Measurements from ENCODE around the gene JMJD6. TPM values are rescaled to one million over a fixed set of nuclear protein-coding genes. Genes with fewer than 3 reads are reported as not detected.

Gene JMJD6
- polyA plus RNA-seq, 1 donor (not counting 4 experiments of a cell fraction or from before 2014, with no cell fraction given), result 12.0 TPM

GRCh38 chr17:76673729-76674128, 52.7 kb downstream of the JMJD6 start:
- H3K9me1 ChIP-seq (ENCODE audit: control insufficient read depth, extremely low read depth, insufficient read depth, low read length), result no peaks in the 10 kb centered on the region
- H3K36me3 ChIP-seq (ENCODE audit: control insufficient read depth in 2 of 2, extremely low read depth in 1 of 2, insufficient read depth in 2 of 2, low read length in 2 of 2), result no peaks in the 10 kb centered on the region
- no peak for DNase-seq (ENCODE audit: low read depth, low spot score)
- dilution Hi-C loops (cut with MboI; ENCODE audit: extremely low pct_ligation_motif_present, low sequenced_read_pairs), result no loop called here
- TF ChIP-seq CTCF (optimal IDR thresholded peaks at IDR 0.05 in 1 of 3, IDR thresholded peaks at IDR 0.05 in 1 of 3, conservative IDR thresholded peaks at IDR 0.05 in 1 of 3; ENCODE audit: extremely low read depth in 1 of 3, insufficient read depth in 2 of 3, low read length in 3 of 3) (no peak), EZH2 (IDR thresholded peaks at IDR 0.05; ENCODE audit: low read length) (no peak)
- H2AFZ ChIP-seq (ENCODE audit: control insufficient read depth, low read length), result no peak overlapping the region
- H3K4me2 ChIP-seq (ENCODE audit: control insufficient read depth, extremely low read depth, insufficient read depth, low read depth, low read length), result no peak overlapping the region
- no peaks in the 10 kb centered on the region for H4K20me1 ChIP-seq (ENCODE audit: control insufficient read depth, extremely low read depth, insufficient read depth, low read length)
- no peaks in the 10 kb centered on the region for H3K79me2 ChIP-seq (ENCODE audit: control insufficient read depth, insufficient read depth, low read length)
- no peak overlapping the region for H3K4me3 ChIP-seq (ENCODE audit: control insufficient read depth in 2 of 3, extremely low read depth in 1 of 3, insufficient read depth in 2 of 3, low read depth in 1 of 3, low read length in 3 of 3)
- no peaks in the 10 kb centered on the region for H3K9me3 ChIP-seq (ENCODE audit: control insufficient read depth, low read depth, low read length)
- no peak overlapping the region for H3K9ac ChIP-seq (ENCODE audit: control insufficient read depth, extremely low read depth, insufficient read depth, low read length)
- no peaks in the 10 kb centered on the region for H3K27me3 ChIP-seq (ENCODE audit: control insufficient read depth, extremely low read depth, insufficient read depth, low read length)
- peaks cover 17% of the 10 kb centered on the region for H3K4me1 ChIP-seq (ENCODE audit: control insufficient read depth, extremely low read depth, insufficient read depth, low read length)
- no peak for FAIRE-seq
- H3K27ac ChIP-seq (ENCODE audit: control insufficient read depth, insufficient read depth, low read length), result no peak overlapping the region

GRCh38 chr17:76672892-76673291, 53.5 kb downstream of the JMJD6 start:
- Histone ChIP-seq H3K4me3 (ENCODE audit: control insufficient read depth in 2 of 3, extremely low read depth in 1 of 3, insufficient read depth in 2 of 3, low read depth in 1 of 3, low read length in 3 of 3) (no peak overlapping the region), H3K4me2 (ENCODE audit: control insufficient read depth, extremely low read depth, insufficient read depth, low read depth, low read length) (peak overlapping the region; percentile 71), H3K9ac (ENCODE audit: control insufficient read depth, extremely low read depth, insufficient read depth, low read length) (no peak overlapping the region), H3K27ac (ENCODE audit: control insufficient read depth, insufficient read depth, low read length) (no peak overlapping the region), H3K4me1 (ENCODE audit: control insufficient read depth, extremely low read depth, insufficient read depth, low read length) (peaks cover 21% of the 10 kb centered on the region), H3K27me3 (ENCODE audit: control insufficient read depth, extremely low read depth, insufficient read depth, low read length) (no peaks in the 10 kb centered on the region), H3K79me2 (ENCODE audit: control insufficient read depth, insufficient read depth, low read length) (no peaks in the 10 kb centered on the region), H3K9me3 (ENCODE audit: control insufficient read depth, low read depth, low read length) (no peaks in the 10 kb centered on the region), H3K36me3 (ENCODE audit: control insufficient read depth in 2 of 2, extremely low read depth in 1 of 2, insufficient read depth in 2 of 2, low read length in 2 of 2) (no peaks in the 10 kb centered on the region), H4K20me1 (ENCODE audit: control insufficient read depth, extremely low read depth, insufficient read depth, low read length) (no peaks in the 10 kb centered on the region), H2AFZ (ENCODE audit: control insufficient read depth, low read length) (no peak overlapping the region), H3K9me1 (ENCODE audit: control insufficient read depth, extremely low read depth, insufficient read depth, low read length) (no peaks in the 10 kb centered on the region)
- dilution Hi-C loops (cut with MboI; ENCODE audit: extremely low pct_ligation_motif_present, low sequenced_read_pairs), result no loop called here
- TF ChIP-seq EZH2 (IDR thresholded peaks at IDR 0.05; ENCODE audit: low read length) (no peak), CTCF (optimal IDR thresholded peaks at IDR 0.05 in 1 of 3, IDR thresholded peaks at IDR 0.05 in 1 of 3, conservative IDR thresholded peaks at IDR 0.05 in 1 of 3; ENCODE audit: extremely low read depth in 1 of 3, insufficient read depth in 2 of 3, low read length in 3 of 3) (no peak)
- no peak for FAIRE-seq
- no peak for DNase-seq (ENCODE audit: low read depth, low spot score)
